Hepatocyte (in vitro differentiated cells): ENCODE data around the gene ZMYM2. TPM values are rescaled to one million over a fixed set of nuclear protein-coding genes. Genes with fewer than 3 reads are reported as not detected.

Experiments
- DNase-seq: peaks from one replicate; pipeline ENCODE4 v3.0.0-alpha.2; 2016; ENCODE audit warnings: low spot score
- H2AFZ ChIP-seq: fragments of 200-600 bp; sonication (generic); 2 replicates; pipeline ENCODE4 v1.6.0; 2016; ENCODE audit warnings: antibody characterized with exemption, mild to moderate bottlenecking
- H3K27ac ChIP-seq: fragments of 200-600 bp; sonication (generic); 2 replicates; pipeline ENCODE4 v1.5.1; 2016; ENCODE audit warnings: mild to moderate bottlenecking
- H3K27me3 ChIP-seq: fragments of 200-600 bp; sonication (generic); 2 replicates; pipeline ENCODE4 v1.6.1; 2016
- H3K36me3 ChIP-seq: fragments of 200-600 bp; sonication (generic); replicated peaks from 2 replicates; pipeline ENCODE4 v1.5.1; 2016; ENCODE audit warnings: low read depth; ENCODE audit not compliant: insufficient read depth
- H3K4me1 ChIP-seq: fragments of 200-600 bp; sonication (generic); 2 replicates; pipeline ENCODE4 v1.5.1; 2016; ENCODE audit warnings: mild to moderate bottlenecking, moderate library complexity; ENCODE audit not compliant: insufficient read depth
- H3K4me2 ChIP-seq: fragments of 200-600 bp; sonication (generic); 2 replicates; pipeline ENCODE4 v1.6.0; 2016
- H3K4me3 ChIP-seq: fragments of 200-600 bp; sonication (generic); 2 replicates; pipeline ENCODE4 v1.5.1; 2016; ENCODE audit warnings: mild to moderate bottlenecking
- H3K79me2 ChIP-seq: fragments of 200-600 bp; sonication (generic); 2 replicates; pipeline ENCODE4 v1.6.0; 2017; ENCODE audit warnings: mild to moderate bottlenecking
- H3K9me2 ChIP-seq: fragments of 200-600 bp; sonication (generic); replicated peaks from 2 replicates; pipeline ENCODE4 v1.6.0; 2017; ENCODE audit warnings: mild to moderate bottlenecking; ENCODE audit not compliant: insufficient read depth
- H3K9me3 ChIP-seq: fragments of 200-600 bp; sonication (generic); 2 replicates; pipeline ENCODE4 v1.5.1; 2016; ENCODE audit warnings: low read depth, mild to moderate bottlenecking
- H4K20me1 ChIP-seq: fragments of 200-600 bp; sonication (generic); 2 replicates; pipeline ENCODE4 v1.6.0; 2016; ENCODE audit warnings: mild to moderate bottlenecking; ENCODE audit not compliant: insufficient read depth, poor library complexity, severe bottlenecking
- CTCF ChIP-seq: fragments of 200-600 bp; sonication (generic); IDR thresholded peaks from 2 replicates; pipeline ENCODE4 v1.5.1; 2016; ENCODE audit warnings: antibody characterized with exemption, mild to moderate bottlenecking; ENCODE audit not compliant: poor library complexity
- EZH2 ChIP-seq: fragments of 200-600 bp; sonication (generic); IDR thresholded peaks from 2 replicates; pipeline ENCODE4 v1.6.1; 2016; ENCODE audit warnings: antibody characterized with exemption, mild to moderate bottlenecking, borderline replicate concordance
- EZH2phosphoT487 ChIP-seq: fragments of 200-600 bp; sonication (generic); IDR thresholded peaks from one replicate; pipeline ENCODE4 v1.6.1; 2018; ENCODE audit warnings: antibody characterized with exemption, mild to moderate bottlenecking, low read depth, moderate library complexity; ENCODE audit not compliant: unreplicated experiment, severe bottlenecking
- WGBS: methylation state at CpG from one replicate; pipeline ENCODE4 v1.1.6; 2016; ENCODE audit warnings: low lambda C conversion rate; ENCODE audit errors: missing lambda C conversion rate; 5-methylcytosine and 5-hydroxymethylcytosine counted together
- polyA plus RNA-seq: library from polyadenylated mRNA; unstranded; fragments of >200 nt; fragmentation: Nextera tagmentation; extraction: Ambion mirVana; gene quantifications from 2 replicates; pipeline ENCODE4 v1.2.1, GENCODE V29; 2016
- total RNA-seq: library from RNA; depleted of rRNA; stranded (reverse); fragments of >200 nt; gene quantifications from 2 replicates; pipeline ENCODE4 v1.2.3, GENCODE V29; 2014

The ZMYM2 gene
- total and polyA plus RNA-seq, 2 experiments from 2014 or later = 25.2 to 91.1 TPM

GRCh38 chr13:20049558-20050473 lies 91.3 kb downstream of the ZMYM2 start:
- Histone ChIP-seq H3K36me3 (no peaks in the 10 kb centered on the region), H2AFZ (no peak overlapping the region), H3K9me3 (no peaks in the 10 kb centered on the region), H3K9me2 (no peaks in the 10 kb centered on the region), H3K4me2 (no peak overlapping the region), H3K27ac (no peak overlapping the region), H3K79me2 (peaks cover 16% of the 10 kb centered on the region), H3K4me3 (no peak overlapping the region), H3K4me1 (no peaks in the 10 kb centered on the region), H3K27me3 (no peaks in the 10 kb centered on the region), H4K20me1 (peaks cover 7% of the 10 kb centered on the region)
- no peak for DNase-seq
- 82% methylated on average over 5 of the region's 5 CpGs for WGBS
- TF ChIP-seq EZH2 (no peak), CTCF (no peak), EZH2phosphoT487 (no peak)

DNA sequence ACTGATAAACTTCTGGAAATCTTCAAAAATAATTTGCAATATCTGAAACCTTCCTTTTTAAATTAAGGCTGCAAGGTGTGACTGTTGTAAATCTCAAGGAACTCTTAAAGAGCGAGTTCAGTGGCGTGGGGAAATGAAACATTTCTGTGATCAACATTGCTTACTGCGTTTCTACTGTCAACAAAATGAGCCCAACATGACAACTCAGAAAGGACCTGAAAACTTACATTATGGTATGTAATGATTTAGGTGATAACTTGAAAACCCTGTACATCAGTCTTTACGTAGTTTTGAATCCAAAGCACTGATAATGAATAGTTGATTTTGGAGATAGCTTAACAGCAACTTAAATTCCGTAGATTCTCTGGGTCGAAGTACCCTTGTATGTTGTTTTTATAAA lies 92.8 kb downstream of the ZMYM2 start:
- Histone ChIP-seq H3K79me2 (peaks cover 16% of the 10 kb centered on the region), H3K36me3 (no peaks in the 10 kb centered on the region), H2AFZ (no peak overlapping the region), H3K4me3 (no peak overlapping the region), H4K20me1 (no peaks in the 10 kb centered on the region), H3K27me3 (no peaks in the 10 kb centered on the region), H3K4me2 (no peak overlapping the region), H3K4me1 (no peaks in the 10 kb centered on the region), H3K9me2 (no peaks in the 10 kb centered on the region), H3K27ac (no peak overlapping the region), H3K9me3 (no peaks in the 10 kb centered on the region)
- no peak for TF ChIP-seq CTCF
- TF ChIP-seq EZH2phosphoT487 = no peak
- TF ChIP-seq EZH2 = no peak
- 78% methylated on average over 6 of the region's 6 CpGs for WGBS
- no peak for DNase-seq

GRCh38 chr13:20053016-20053415 lies 94.5 kb downstream of the ZMYM2 start:
- Histone ChIP-seq H3K4me2 (no peak overlapping the region), H3K9me3 (no peaks in the 10 kb centered on the region), H3K36me3 (no peaks in the 10 kb centered on the region), H3K27me3 (no peaks in the 10 kb centered on the region), H3K4me1 (no peaks in the 10 kb centered on the region), H3K79me2 (peaks cover 26% of the 10 kb centered on the region), H3K9me2 (no peaks in the 10 kb centered on the region), H2AFZ (no peak overlapping the region), H3K27ac (no peak overlapping the region), H4K20me1 (no peaks in the 10 kb centered on the region), H3K4me3 (no peak overlapping the region)
- WGBS = 84% methylated on average over 3 of the region's 3 CpGs
- no peak for DNase-seq
- TF ChIP-seq CTCF = no peak
- no peak for TF ChIP-seq EZH2
- no peak for TF ChIP-seq EZH2phosphoT487
